ENCODE results near the gene AAMDC.
"Not testable (repeated sequence)": the region's sequence is repeated elsewhere in the genome, so short reads cannot be mapped to it uniquely, and the experiment has no call there.

- TF ChIP-seq POLR2AphosphoS5, POLR2A (IDR thresholded peaks at IDR 0.05; ENCODE audit: low read depth, low read length): not testable (repeated sequence)
These were observed 96.8 kb downstream of the AAMDC start for GRCh38 chr11:77917713-77918112.

Measured in GM12892 (cell line).